H1 (cell line): ENCODE results near the gene ZNFX1. TPM values are rescaled to one million over a fixed set of nuclear protein-coding genes. Genes with fewer than 3 reads are reported as not detected.

Source experiments
- CTCF ChIA-PET: fragments of 300-600 bp; sonication (Branson Sonifier 250); formaldehyde crosslinking; loops from one replicate; lab custom pipeline; 2021; ENCODE audit not compliant: partially characterized antibody; lab: Charles Lee
- POLR2A ChIA-PET: fragments of 300-600 bp; sonication (Branson Sonifier 250); formaldehyde crosslinking; loops from one replicate; lab custom pipeline; 2021; ENCODE audit warnings: inconsistent platforms; ENCODE audit not compliant: partially characterized antibody; lab: Charles Lee
- DNase-seq, 2 experiments: peaks; one replicate each; pipeline versions ENCODE4 v3.0.0 to v3.0.0-alpha.2; 2010 to 2022; ENCODE audit warnings: low spot score in 2 of 2, low read depth in 1 of 2, mixed read lengths in 1 of 2
- FAIRE-seq: peaks from 2 replicates; lab custom pipeline; 2011; peaks lifted over from hg19 to GRCh38; lab: Jason Lieb, UNC
- H2AFZ ChIP-seq: 2 replicates; pipeline ENCODE4 v1.8.1; 2012; ENCODE audit warnings: low read length, inconsistent platforms
- H2AK5ac ChIP-seq: 2 replicates; pipeline ENCODE4 v1.6.1; 2013; ENCODE audit warnings: low read depth, low read length
- H2BK120ac ChIP-seq: replicated peaks from 2 replicates; pipeline ENCODE3; 2013; ENCODE audit warnings: low read depth, low read length, inconsistent platforms
- H2BK12ac ChIP-seq: 2 replicates; pipeline ENCODE4 v1.6.1; 2013; ENCODE audit warnings: low read depth, low read length
- H2BK15ac ChIP-seq: 2 replicates; pipeline ENCODE4 v1.6.1; 2013; ENCODE audit warnings: low read length
- H2BK20ac ChIP-seq: 2 replicates; pipeline ENCODE4 v1.6.1; 2013; ENCODE audit warnings: low read length
- H2BK5ac ChIP-seq: 2 replicates; pipeline ENCODE4 v1.6.1; 2013; ENCODE audit warnings: low read depth, low read length
- H3K14ac ChIP-seq: 2 replicates; pipeline ENCODE4 v1.6.1; 2013; ENCODE audit warnings: inconsistent platforms; ENCODE audit not compliant: insufficient read length
- H3K18ac ChIP-seq: 2 replicates; pipeline ENCODE4 v1.6.1; 2013; ENCODE audit warnings: low read length; ENCODE audit errors: extremely low read depth
- H3K23ac ChIP-seq: 2 replicates; pipeline ENCODE4 v1.6.1; 2013; ENCODE audit warnings: inconsistent platforms; ENCODE audit not compliant: insufficient read length
- H3K23me2 ChIP-seq: 2 replicates; pipeline ENCODE4 v1.6.1; 2013; ENCODE audit warnings: low read depth, low read length
- H3K27ac ChIP-seq: 2 replicates; pipeline ENCODE4 v1.6.1; 2011; ENCODE audit warnings: low read depth, low read length, inconsistent platforms
- H3K27me3 ChIP-seq, 4 experiments: replicated peaks in 1 of 4; 1 replicate in 1 of 4; 2 replicates in 3 of 4; pipeline versions ENCODE4 v1.6.1 to v1.8.1; 2011 to 2013; ENCODE audit warnings: low read length in 3 of 4, mild to moderate bottlenecking in 3 of 4, inconsistent platforms in 2 of 4, mixed read lengths in 2 of 4, moderate library complexity in 1 of 4; ENCODE audit not compliant: control insufficient read depth in 3 of 4, insufficient read depth in 3 of 4; ENCODE audit errors: extremely low read depth in 1 of 4
- H3K36me3 ChIP-seq, 4 experiments: 2 replicates each; pipeline versions ENCODE4 v1.6.1 to v1.8.1; 2011 to 2013; ENCODE audit warnings: mild to moderate bottlenecking in 4 of 4, low read length in 3 of 4, moderate library complexity in 2 of 4, control low read depth in 1 of 4, inconsistent platforms in 1 of 4; ENCODE audit not compliant: insufficient read depth in 4 of 4, control insufficient read depth in 2 of 4
- H3K4ac ChIP-seq: replicated peaks from 2 replicates; pipeline ENCODE3; 2013; ENCODE audit warnings: low read length, low read depth, mixed read lengths, inconsistent platforms; ENCODE audit not compliant: insufficient read length
- H3K4me1 ChIP-seq, 4 experiments: replicated peaks in 1 of 4; 1 replicate in 1 of 4; 2 replicates in 3 of 4; pipeline versions ENCODE4 v1.6.1 to v1.8.1; 2011 to 2013; ENCODE audit warnings: low read length in 3 of 4, inconsistent platforms in 2 of 4, mixed read lengths in 1 of 4; ENCODE audit not compliant: insufficient read depth in 4 of 4, control insufficient read depth in 3 of 4
- H3K4me2 ChIP-seq, 2 experiments: 2 replicates each; pipeline versions ENCODE4 v1.6.1 to v1.8.1; 2011 to 2013; ENCODE audit warnings: low read depth in 2 of 2, low read length in 2 of 2, control low read depth in 1 of 2, inconsistent platforms in 1 of 2, mild to moderate bottlenecking in 1 of 2; ENCODE audit not compliant: insufficient read depth in 1 of 2
- H3K4me3 ChIP-seq, 4 experiments: fragments of 200-600, 300-600 bp in 1 of 4; sonication (generic), shearing (Covaris generic), sonication (Bioruptor Twin) in 1 of 4; 2 replicates each; pipeline versions ENCODE4 v1.5.1 to v1.8.1; 2011 to 2016; ENCODE audit warnings: low read length in 4 of 4, low read depth in 3 of 4, control low read depth in 2 of 4, inconsistent platforms in 2 of 4, mild to moderate bottlenecking in 2 of 4, mixed read lengths in 1 of 4, moderate library complexity in 1 of 4; ENCODE audit not compliant: insufficient read depth in 2 of 4; ENCODE audit errors: extremely low read depth in 1 of 4
- H3K56ac ChIP-seq: replicated peaks from 2 replicates; pipeline ENCODE3; 2013; ENCODE audit warnings: low read depth, mild to moderate bottlenecking, mixed read lengths, low read length, inconsistent platforms; ENCODE audit not compliant: insufficient read length
- H3K79me1 ChIP-seq: 2 replicates; pipeline ENCODE4 v1.6.1; 2013; ENCODE audit warnings: low read depth, low read length, control low read depth
- H3K79me2 ChIP-seq, 2 experiments: 2 replicates each; pipeline versions ENCODE4 v1.6.1 to v1.8.1; 2012 to 2013; ENCODE audit warnings: low read length in 2 of 2, mild to moderate bottlenecking in 2 of 2, inconsistent platforms in 1 of 2; ENCODE audit not compliant: insufficient read depth in 2 of 2, control insufficient read depth in 1 of 2
- H3K9ac ChIP-seq, 4 experiments: replicated peaks in 1 of 4; 1 replicate in 1 of 4; 2 replicates in 3 of 4; pipeline versions ENCODE4 v1.6.1 to v1.8.1; 2011 to 2013; ENCODE audit warnings: low read depth in 3 of 4, low read length in 3 of 4, control low read depth in 2 of 4, mild to moderate bottlenecking in 2 of 4, moderate library complexity in 2 of 4, inconsistent platforms in 1 of 4; ENCODE audit errors: extremely low read depth in 1 of 4
- H3K9me3 ChIP-seq, 2 experiments: 2 replicates each; pipeline versions ENCODE4 v1.6.1 to v1.8.1; 2012 to 2013; ENCODE audit warnings: mild to moderate bottlenecking in 2 of 2, moderate library complexity in 2 of 2, control low read depth in 1 of 2, inconsistent platforms in 1 of 2, low read depth in 1 of 2, low read length in 1 of 2, mixed read lengths in 1 of 2; ENCODE audit not compliant: insufficient read depth in 2 of 2
- H4K20me1 ChIP-seq, 2 experiments: replicated peaks in 1 of 2; 2 replicates each; pipeline versions ENCODE3 to v1.8.1; 2011 to 2013; ENCODE audit warnings: inconsistent platforms in 2 of 2, low read length in 2 of 2, mild to moderate bottlenecking in 1 of 2; ENCODE audit not compliant: insufficient read depth in 2 of 2, control insufficient read depth in 1 of 2
- H4K5ac ChIP-seq: 2 replicates; pipeline ENCODE4 v1.6.1; 2013; ENCODE audit warnings: low read length, low read depth, mixed read lengths, inconsistent platforms; ENCODE audit not compliant: insufficient read length
- H4K8ac ChIP-seq: 2 replicates; pipeline ENCODE4 v1.8.0; 2013; ENCODE audit warnings: mild to moderate bottlenecking, moderate library complexity, low read length, inconsistent platforms; ENCODE audit not compliant: insufficient read depth; ENCODE audit errors: extremely low read depth
- H4K91ac ChIP-seq: replicated peaks from 2 replicates; pipeline ENCODE3; 2013; ENCODE audit warnings: low read length, mixed read lengths, inconsistent platforms; ENCODE audit not compliant: insufficient read length
- CBX5 ChIP-seq: fragments of 300-800, 300-1000 bp; sonication (generic); IDR thresholded peaks from 2 replicates; pipeline ENCODE4 v1.7.1; 2016; ENCODE audit warnings: antibody characterized with exemption, low read length, low read depth
- CHD1 ChIP-seq: IDR thresholded peaks from 2 replicates; pipeline ENCODE4 v1.6.1; 2012; ENCODE audit warnings: low read depth, low read length, improper control_type of control experiment
- EGR1 ChIP-seq: IDR thresholded peaks from 2 replicates; pipeline ENCODE4 v1.6.1; 2011; ENCODE audit warnings: low read depth, low read length, borderline replicate concordance
- FOSL1 ChIP-seq: IDR thresholded peaks from 2 replicates; pipeline ENCODE4 v1.6.1; 2011; ENCODE audit warnings: mild to moderate bottlenecking, low read depth, low read length, moderate library complexity; ENCODE audit not compliant: insufficient read depth
- KDM1A ChIP-seq: fragments of 200-600, 300-600 bp; sonication (generic); IDR thresholded peaks from 2 replicates; pipeline ENCODE4 v1.7.1; 2016; ENCODE audit warnings: mild to moderate bottlenecking, low read length, borderline replicate concordance
- KDM5A ChIP-seq: fragments of 200-600 bp; IDR thresholded peaks from 2 replicates; pipeline ENCODE4 v1.7.1; 2012; ENCODE audit warnings: mild to moderate bottlenecking, low read length, inconsistent platforms, mixed read lengths
- MAFK ChIP-seq: IDR thresholded peaks from 2 replicates; pipeline ENCODE4 v1.6.1; 2012; ENCODE audit warnings: low read depth, mild to moderate bottlenecking, improper control_type of control experiment, low read length
- MAX ChIP-seq: IDR thresholded peaks from 2 replicates; pipeline ENCODE4 v1.6.1; 2012; ENCODE audit warnings: inconsistent platforms
- POLR2A ChIP-seq, 2 experiments: IDR thresholded peaks; 1 replicate in 1 of 2; 2 replicates in 1 of 2; pipeline ENCODE4 v1.6.1; 2011; ENCODE audit warnings: low read depth in 2 of 2, low read length in 2 of 2, mild to moderate bottlenecking in 2 of 2; ENCODE audit errors: control extremely low read depth in 1 of 2
- POLR2AphosphoS5 ChIP-seq: IDR thresholded peaks from 2 replicates; pipeline ENCODE4 v1.6.1; 2011; ENCODE audit warnings: low read depth, low read length
- RXRA ChIP-seq: IDR thresholded peaks from 2 replicates; pipeline ENCODE4 v1.6.1; 2011; ENCODE audit warnings: low read depth, mild to moderate bottlenecking, low read length, moderate library complexity; ENCODE audit not compliant: insufficient read depth
- SRF ChIP-seq: IDR thresholded peaks from 2 replicates; pipeline ENCODE4 v1.6.1; 2011; ENCODE audit warnings: mild to moderate bottlenecking, low read depth, low read length, moderate library complexity
- TAF1 ChIP-seq: IDR thresholded peaks from 2 replicates; pipeline ENCODE4 v1.6.1; 2011; ENCODE audit warnings: mild to moderate bottlenecking, low read depth, low read length
- TAF7 ChIP-seq: optimal IDR thresholded peaks from 2 replicates; pipeline ENCODE3; 2011; ENCODE audit warnings: low read depth, mild to moderate bottlenecking, inconsistent platforms, low read length, moderate library complexity, borderline replicate concordance
- ZNF274 ChIP-seq: IDR thresholded peaks from 2 replicates; pipeline ENCODE4 v1.7.0; 2012; ENCODE audit warnings: low read length, borderline replicate concordance; ENCODE audit errors: extremely low read depth
- WGBS, 2 experiments: shearing (Covaris generic) in 1 of 2; methylation state at CpG; one replicate each; pipeline versions ENCODE4 v1.1.6 to v1.1.7; 2013 to 2015; ENCODE audit warnings: low lambda C conversion rate in 2 of 2, mixed read lengths in 2 of 2, inconsistent platforms in 1 of 2, low coverage in 1 of 2, missing lambda C conversion rate in 1 of 2; ENCODE audit not compliant: insufficient replicate concordance in 2 of 2, insufficient coverage in 1 of 2, insufficient read length in 1 of 2; ENCODE audit errors: extremely low coverage in 1 of 2, missing lambda C conversion rate in 1 of 2; 5-methylcytosine and 5-hydroxymethylcytosine counted together
- polyA plus RNA-seq, 7 experiments: library from polyadenylated mRNA; depleted of rRNA in 3 of 7; stranded (reverse) in 5 of 7; unstranded in 2 of 7; fragments of >200 nt in 5 of 7; fragments of 200-250 nt in 2 of 7; gene quantifications; 1 replicate in 5 of 7; 2 replicates in 1 of 7; 4 replicates in 1 of 7; pipeline versions ENCODE4 v1.2.1 to v1.2.3, GENCODE V29; 2011 to 2013; ENCODE audit warnings: missing spikeins in 2 of 7, mixed read lengths in 2 of 7
- total RNA-seq: library from RNA; stranded (reverse); fragmentation: NEBNext Ultra II Directional; extraction: Animal tissue kit (Norgen Biotek cat#: 25700); gene quantifications from 2 replicates; pipeline ENCODE4 v1.2.1, GENCODE V29; 2021

The ZNFX1 gene
- total and polyA plus RNA-seq, 2 of the 8 experiments (the other 6 are each of a cell fraction or from before 2014, with no cell fraction given): 3.1 to 11.3 TPM

- no peak overlapping the region for H4K91ac ChIP-seq
- H2BK120ac ChIP-seq: no peak overlapping the region
- H3K14ac ChIP-seq: no peak overlapping the region
- H2BK12ac ChIP-seq: no peak overlapping the region
- H3K79me1 ChIP-seq: no peaks in the 10 kb centered on the region; the same call in 1 of the 2 replicates
- no peaks in the 10 kb centered on the region for H3K27me3 ChIP-seq
- no peak overlapping the region for H4K5ac ChIP-seq
- H2AFZ ChIP-seq: no peak overlapping the region
- H2BK5ac ChIP-seq: no peak overlapping the region
- no peak for DNase-seq
- no peak overlapping the region for H2BK20ac ChIP-seq
- no peaks in the 10 kb centered on the region for H3K9me3 ChIP-seq
- H3K27ac ChIP-seq: no peak overlapping the region
- no peak overlapping the region for H3K4me2 ChIP-seq
- H2AK5ac ChIP-seq: no peak overlapping the region
- no peak overlapping the region for H2BK15ac ChIP-seq
- WGBS, 2 experiments: 93% methylated on average over 10 of the region's 10 CpGs; no CpG with 5 or more reads in 1 of the 2 experiments
- no peak overlapping the region for H3K9ac ChIP-seq
- no peak overlapping the region for H3K4me3 ChIP-seq
- no peak for FAIRE-seq
- H4K8ac ChIP-seq: no peak overlapping the region
- no peak overlapping the region for H3K18ac ChIP-seq
- no peaks in the 10 kb centered on the region for H3K4me1 ChIP-seq
- H3K23ac ChIP-seq: no peak overlapping the region
- H4K20me1 ChIP-seq: peaks cover 0 to 1% of the 10 kb centered on the region in 2 experiments
- H3K4ac ChIP-seq: no peak overlapping the region
- H3K23me2 ChIP-seq: no peaks in the 10 kb centered on the region
- H3K56ac ChIP-seq: no peak overlapping the region
- POLR2A ChIA-PET: interaction anchor here (1.1 to 2.2 kb wide), 6 partner anchors 10 to 77 kb away, joined by 3 to 7 read pairs (median 4); partner anchors contain the start of gene DDX27
- H3K79me2 ChIP-seq: no peaks in the 10 kb centered on the region
- H3K36me3 ChIP-seq: peaks cover 38 to 71% (median 59%) of the 10 kb centered on the region in 4 experiments
- CTCF ChIA-PET: interaction anchor here (1.1 to 5.1 kb wide), 3 partner anchors 16 to 97 kb away, joined by 3 to 23 read pairs (median 4); no protein-coding TSS in a partner anchor
- TF ChIP-seq CHD1 (no peak), KDM5A (no peak), TAF7 (no peak), MAFK (no peak), RXRA (no peak), EGR1 (no peak), KDM1A (no peak), TAF1 (no peak), MAX (no peak), POLR2A (IDR thresholded peaks at IDR 0.05; ENCODE audit: control extremely low read depth in 1 of 2, low read depth in 2 of 2, low read length in 2 of 2) (no peak), POLR2AphosphoS5 (no peak), CBX5 (no peak), FOSL1 (no peak), ZNF274 (no peak), SRF (no peak)
Measured at GRCh38 chr20:49230021-49230420, 47.8 kb downstream of the ZNFX1 start.
